Stomach smooth muscle (tissue), 2 donors: Measurements from ENCODE around the gene INPP5E.
A peak's percentile ranks its signal among the peaks of the same experiment; 100 is the strongest.
"Not testable (repeated sequence)": the region's sequence is repeated elsewhere in the genome, so short reads cannot be mapped to it uniquely, and the experiment has no call there.

ENCODE experiments used
- H3K27ac ChIP-seq: one replicate; pipeline ENCODE4 v1.7.0; 2013; ENCODE audit warnings: mild to moderate bottlenecking, low read length, inconsistent platforms
- H3K27me3 ChIP-seq, 2 donors: one replicate each; pipeline ENCODE4 v1.7.0; 2013; ENCODE audit warnings: low read length in 2 of 2; ENCODE audit not compliant: insufficient read depth in 2 of 2, control insufficient read depth in 1 of 2
- H3K36me3 ChIP-seq, 2 donors: one replicate each; pipeline ENCODE4 v1.7.0; 2013; ENCODE audit warnings: low read length in 2 of 2; ENCODE audit not compliant: control insufficient read depth in 2 of 2, insufficient read depth in 2 of 2
- H3K4me1 ChIP-seq: one replicate; pipeline ENCODE4 v1.7.0; 2013; ENCODE audit warnings: low read length; ENCODE audit not compliant: control insufficient read depth, insufficient read depth
- H3K4me3 ChIP-seq, 2 donors: one replicate each; pipeline ENCODE4 v1.7.0; 2013; ENCODE audit warnings: low read length in 2 of 2
- H3K9ac ChIP-seq, 2 donors: one replicate each; pipeline ENCODE4 v1.7.0; 2013; ENCODE audit warnings: low read length in 2 of 2, mild to moderate bottlenecking in 1 of 2
- H3K9me3 ChIP-seq, 2 donors: one replicate each; pipeline ENCODE4 v1.7.0; 2013; ENCODE audit warnings: low read length in 2 of 2; ENCODE audit not compliant: control insufficient read depth in 2 of 2
- donor health status: healthy.
- donor health status: Pancreatic carcinoma.

Gene INPP5E

GRCh38 chr9:136410500-136411287, 29.0 kb downstream of the INPP5E start, which contains the start of the genes ENTR1 and PMPCA:
TSS of gene ENTR1 (minus strand) at chr9:136410614. CDS start at chr9:136410397, 217 bp downstream.
TSS of gene PMPCA (plus strand) at chr9:136410658. CDS start at chr9:136410669, 11 bp downstream.
- Histone ChIP-seq H3K27ac (peak within 1 kb of the TSS; percentile 71), H3K4me3 (peak within 1 kb of the TSS; percentile 78 to 92), H3K27me3 (no peaks in the 10 kb centered on the region), H3K9ac (peak within 1 kb of the TSS; percentile 74 to 91), H3K4me1 (peaks cover 25% of the 10 kb centered on the region), H3K9me3 (no peaks in the 10 kb centered on the region), H3K36me3 (peaks cover 34 to 36% of the 10 kb centered on the region in 2 donors)

DNA sequence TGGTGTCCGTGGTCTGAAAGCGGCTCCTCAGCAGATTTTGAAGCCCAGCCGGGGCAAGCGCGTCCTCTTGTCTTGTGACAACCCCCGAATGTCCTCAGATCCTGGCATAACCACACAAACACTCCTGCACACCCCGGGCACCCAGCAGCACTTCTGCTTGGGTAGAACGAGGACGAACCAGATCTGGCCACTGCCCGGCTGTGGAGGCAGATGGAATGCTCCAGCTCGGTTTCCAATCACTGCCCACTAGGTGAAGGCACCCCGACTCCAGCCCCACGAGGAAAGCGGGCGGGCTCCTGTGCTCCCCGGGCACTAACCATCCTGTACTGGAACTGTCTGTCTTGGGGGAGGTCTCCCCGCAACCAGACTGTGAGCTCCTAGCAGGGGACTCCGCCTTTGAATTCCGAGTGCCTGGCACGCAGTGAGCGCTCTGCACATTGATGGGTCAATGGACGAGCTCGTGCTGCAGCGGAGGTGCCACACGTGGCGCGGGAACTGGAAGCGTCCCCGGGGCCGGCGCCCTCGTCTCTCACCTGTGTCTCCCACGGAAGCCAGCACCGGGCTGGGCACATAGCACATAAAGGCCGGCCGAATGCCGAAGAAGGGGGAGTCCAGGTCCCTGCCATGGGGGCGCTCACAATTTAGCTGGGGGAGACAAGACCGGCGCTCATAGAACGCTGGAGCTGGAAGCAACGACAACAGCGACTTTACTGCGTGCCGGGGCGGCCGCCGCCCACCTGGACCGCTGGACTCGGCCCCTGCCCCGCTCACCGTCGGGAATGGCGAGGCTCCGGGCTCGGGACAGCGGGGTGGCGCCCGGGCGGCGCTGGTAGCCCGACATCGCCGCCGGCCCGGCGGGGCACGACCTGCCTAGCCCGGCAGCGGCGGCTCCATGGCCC, 29.8 kb downstream of the INPP5E start:
- peaks cover 29 to 36% of the 10 kb centered on the region in 2 donors for H3K36me3 ChIP-seq
- no peaks in the 10 kb centered on the region for H3K9me3 ChIP-seq
- peak overlapping the region; percentile 78 to 92 for H3K4me3 ChIP-seq
- no peak overlapping the region for H3K27ac ChIP-seq
- peak overlapping the region; percentile 71 to 74 for H3K9ac ChIP-seq
- peaks cover 25% of the 10 kb centered on the region for H3K4me1 ChIP-seq
- no peaks in the 10 kb centered on the region for H3K27me3 ChIP-seq

DNA sequence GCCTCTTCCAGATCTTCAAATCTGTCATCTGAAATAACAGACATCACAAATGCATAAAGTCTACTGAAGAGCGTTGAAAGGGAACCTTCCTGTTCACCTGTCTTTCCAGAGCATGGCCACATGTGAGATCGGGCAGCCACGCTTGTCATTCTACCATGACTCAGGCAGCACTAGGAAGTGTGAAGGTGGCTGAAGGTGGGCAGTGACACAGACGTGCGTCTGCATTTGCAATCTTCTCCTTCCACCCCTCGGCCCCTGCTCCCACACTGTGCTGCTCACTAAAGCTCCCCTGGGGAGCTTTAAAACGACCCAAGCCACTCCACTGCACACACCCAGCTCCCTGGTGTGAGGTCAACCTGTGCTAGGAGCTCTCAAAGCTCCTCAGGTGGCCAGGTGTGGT, 31.7 kb downstream of the INPP5E start:
- H3K4me1 ChIP-seq = peaks cover 27% of the 10 kb centered on the region
- H3K36me3 ChIP-seq = peaks cover 18 to 29% of the 10 kb centered on the region in 2 donors
- no peaks in the 10 kb centered on the region for H3K27me3 ChIP-seq
- no peaks in the 10 kb centered on the region for H3K9me3 ChIP-seq
- no peak overlapping the region for H3K27ac ChIP-seq
- no peak overlapping the region for H3K9ac ChIP-seq
- H3K4me3 ChIP-seq = no peak overlapping the region

GRCh38 chr9:136407061-136407460, 32.6 kb downstream of the INPP5E start:
- H3K27me3 ChIP-seq, H3K9me3 ChIP-seq, H3K4me3 ChIP-seq, H3K9ac ChIP-seq, H3K27ac ChIP-seq: not testable (repeated sequence)
- Histone ChIP-seq H3K36me3 (peaks cover 14 to 26% of the 10 kb centered on the region in 2 donors), H3K4me1 (peaks cover 27% of the 10 kb centered on the region)

GRCh38 chr9:136405904-136406303, 33.7 kb downstream of the INPP5E start:
- not testable (repeated sequence) for H3K9ac ChIP-seq, H3K4me3 ChIP-seq, H3K27me3 ChIP-seq, H3K9me3 ChIP-seq, H3K27ac ChIP-seq
- peaks cover 14 to 23% of the 10 kb centered on the region in 2 donors for H3K36me3 ChIP-seq
- peaks cover 16% of the 10 kb centered on the region for H3K4me1 ChIP-seq

- Histone ChIP-seq H3K4me3 (no peak overlapping the region), H3K9ac (no peak overlapping the region), H3K4me1 (peaks cover 18% of the 10 kb centered on the region), H3K27me3 (no peaks in the 10 kb centered on the region), H3K36me3 (peaks cover 14 to 23% of the 10 kb centered on the region in 2 donors), H3K27ac (no peak overlapping the region), H3K9me3 (no peaks in the 10 kb centered on the region)
Measured at GRCh38 chr9:136405481-136405880, 34.2 kb downstream of the INPP5E start.

DNA sequence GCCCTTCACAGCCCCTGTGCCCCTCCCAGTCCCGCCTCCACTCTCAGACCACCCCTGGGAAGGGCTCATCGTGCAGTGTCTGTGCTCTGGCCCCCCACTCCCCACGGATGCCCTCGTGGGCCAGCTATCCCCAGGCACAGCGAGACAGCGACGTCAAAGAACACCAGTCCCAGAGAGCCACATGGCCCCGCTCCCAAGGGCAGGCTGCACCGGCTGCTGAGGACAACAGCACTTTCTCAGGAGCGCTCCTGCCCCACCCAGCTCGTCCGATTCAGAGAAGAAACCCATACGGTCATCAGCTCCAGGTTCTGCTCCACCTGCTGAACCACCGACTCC, 34.9 kb downstream of the INPP5E start:
- no peaks in the 10 kb centered on the region for H3K9me3 ChIP-seq
- H3K4me3 ChIP-seq = no peak overlapping the region
- no peak overlapping the region for H3K27ac ChIP-seq
- H3K4me1 ChIP-seq = peaks cover 17% of the 10 kb centered on the region
- H3K27me3 ChIP-seq = no peaks in the 10 kb centered on the region
- peaks cover 14 to 23% of the 10 kb centered on the region in 2 donors for H3K36me3 ChIP-seq
- no peak overlapping the region for H3K9ac ChIP-seq

- Histone ChIP-seq H3K27me3 (no peaks in the 10 kb centered on the region), H3K27ac (no peak overlapping the region), H3K4me1 (peaks cover 18% of the 10 kb centered on the region), H3K36me3 (peaks cover 14 to 23% of the 10 kb centered on the region in 2 donors), H3K9me3 (no peaks in the 10 kb centered on the region), H3K4me3 (no peak overlapping the region), H3K9ac (no peak overlapping the region)
Measured at GRCh38 chr9:136403915-136404800, 35.5 kb downstream of the INPP5E start.

DNA sequence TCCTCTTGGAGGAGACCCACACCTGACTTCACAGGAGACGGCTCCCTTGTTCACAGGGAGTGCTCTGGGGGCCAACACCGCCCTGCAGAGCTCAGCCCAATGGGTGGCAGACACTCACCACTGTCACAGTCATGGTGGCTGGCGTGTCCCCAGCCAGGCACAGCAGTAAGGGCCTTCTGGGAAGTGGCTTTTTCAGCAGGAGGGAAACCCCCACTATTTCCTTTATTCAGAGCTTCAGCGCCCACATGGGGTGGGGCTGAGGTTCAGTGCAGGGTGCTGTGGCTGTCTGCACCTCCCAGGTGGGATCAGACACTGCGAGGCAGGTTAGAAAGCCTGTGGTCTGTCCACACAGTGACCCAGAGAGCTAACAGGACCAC, 36.1 kb downstream of the INPP5E start:
- Histone ChIP-seq H3K27ac (no peak overlapping the region), H3K4me3 (no peak overlapping the region), H3K9me3 (no peaks in the 10 kb centered on the region), H3K9ac (no peak overlapping the region), H3K36me3 (peaks cover 14 to 23% of the 10 kb centered on the region in 2 donors), H3K4me1 (peaks cover 21% of the 10 kb centered on the region), H3K27me3 (no peaks in the 10 kb centered on the region)

DNA sequence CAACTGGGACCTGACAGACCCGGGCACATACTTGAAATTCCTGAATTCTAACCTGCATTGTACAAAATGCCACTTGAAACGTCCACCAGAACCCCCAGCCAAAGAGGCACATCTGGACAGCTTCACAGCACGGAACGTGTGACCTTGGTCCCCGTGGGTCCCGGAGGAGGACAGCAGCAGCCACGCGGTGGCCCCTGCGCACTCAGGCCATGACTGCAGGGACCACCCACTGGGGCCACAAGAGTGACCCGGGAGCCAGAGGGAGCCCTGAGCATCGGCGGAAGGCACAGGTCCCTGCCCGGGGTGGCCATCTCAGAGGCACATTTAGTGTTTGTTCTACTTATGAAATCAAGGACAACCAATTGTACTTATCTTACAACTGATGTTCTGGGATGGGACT, 37.6 kb downstream of the INPP5E start:
- Histone ChIP-seq H3K9ac (no peak overlapping the region), H3K4me1 (peaks cover 25% of the 10 kb centered on the region), H3K27ac (no peak overlapping the region), H3K36me3 (peaks cover 10 to 22% of the 10 kb centered on the region in 2 donors), H3K9me3 (no peaks in the 10 kb centered on the region), H3K27me3 (no peaks in the 10 kb centered on the region), H3K4me3 (no peak overlapping the region)
